NCI-H460 (cell line): Measurements from ENCODE around the gene ACKR4. TPM values are rescaled to one million over a fixed set of nuclear protein-coding genes. Genes with fewer than 3 reads are reported as not detected.
"Not testable (repeated sequence)": the region's sequence is repeated elsewhere in the genome, so short reads cannot be mapped to it uniquely, and the experiment has no call there.

ENCODE experiments used
- DNase-seq: peaks from one replicate; pipeline ENCODE4 v3.0.0-alpha.2; 2016; ENCODE audit warnings: low read depth; ENCODE audit errors: extremely low read depth
- polyA plus RNA-seq: library from polyadenylated mRNA; depleted of rRNA; stranded (reverse); fragments of >200 nt; gene quantifications from 2 replicates; pipeline ENCODE4 v1.2.3, GENCODE V29; 2014; cell fraction: nucleus; rRNA removed
- total RNA-seq: library from RNA; depleted of rRNA; stranded (reverse); fragments of >200 nt; shearing (Covaris generic); gene quantifications from 2 replicates; pipeline ENCODE4 v1.2.3, GENCODE V29; 2014; rRNA removed

ACKR4 gene
- 0.07 TPM in 1 of 2 replicates, not detected in the other for total RNA-seq
- polyA plus RNA-seq, result not detected in 2 replicates

DNA sequence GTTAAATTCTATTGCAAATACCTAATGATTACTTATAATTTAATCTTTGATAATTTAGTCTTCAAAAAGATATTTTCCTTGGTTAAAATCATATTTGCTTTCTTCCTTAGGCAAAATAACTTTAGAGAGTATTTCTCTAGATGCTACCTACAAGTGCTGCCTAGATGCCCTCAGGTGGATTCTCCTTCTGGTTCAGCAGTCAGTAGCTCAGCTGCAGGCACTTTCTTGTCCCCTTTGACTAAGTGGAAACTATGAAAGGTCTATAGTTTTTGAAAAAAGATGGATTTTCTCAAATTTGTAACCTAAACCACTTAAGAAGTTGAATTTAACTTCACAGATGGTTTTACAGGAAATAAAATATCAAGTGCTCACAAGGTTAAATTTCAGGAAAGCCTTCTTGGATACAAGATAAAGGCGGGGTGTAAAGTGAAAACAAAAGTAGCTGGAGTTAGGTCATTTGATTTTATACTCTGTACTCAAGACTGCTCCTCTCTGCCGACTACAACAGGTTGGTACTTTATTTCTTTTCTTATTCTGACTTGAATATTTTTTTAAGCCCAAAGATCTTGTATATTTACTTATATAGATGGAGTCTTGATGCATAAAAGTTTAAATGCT lies at the start of gene ACKR4:
Gene ACKR4, plus strand, starts transcription at position 455 of the 618 bp plus-strand sequence. CDS start 3,128 bp downstream, outside the sequence.
- no peak for DNase-seq

DNA sequence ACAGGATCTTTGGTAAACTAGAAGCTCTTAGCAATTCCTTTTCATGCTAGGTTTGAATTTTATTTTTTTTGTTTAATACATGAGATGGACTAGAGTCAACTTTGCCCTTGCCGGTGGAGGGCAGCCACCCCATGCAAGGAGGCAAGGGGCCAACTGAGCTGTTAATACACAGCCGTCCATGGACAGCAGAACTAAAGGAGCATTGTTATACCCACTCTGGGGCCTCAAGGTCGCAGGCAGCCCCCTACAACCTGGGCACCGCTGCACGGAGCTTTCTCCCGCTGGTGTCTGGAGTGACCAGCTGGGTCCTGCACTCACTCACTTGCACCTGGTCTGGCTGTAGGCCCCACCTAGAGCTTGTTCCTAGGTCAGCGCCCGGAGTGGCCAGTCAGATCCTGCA lies 47.9 kb upstream of the ACKR4 start:
- no peak for DNase-seq

DNA sequence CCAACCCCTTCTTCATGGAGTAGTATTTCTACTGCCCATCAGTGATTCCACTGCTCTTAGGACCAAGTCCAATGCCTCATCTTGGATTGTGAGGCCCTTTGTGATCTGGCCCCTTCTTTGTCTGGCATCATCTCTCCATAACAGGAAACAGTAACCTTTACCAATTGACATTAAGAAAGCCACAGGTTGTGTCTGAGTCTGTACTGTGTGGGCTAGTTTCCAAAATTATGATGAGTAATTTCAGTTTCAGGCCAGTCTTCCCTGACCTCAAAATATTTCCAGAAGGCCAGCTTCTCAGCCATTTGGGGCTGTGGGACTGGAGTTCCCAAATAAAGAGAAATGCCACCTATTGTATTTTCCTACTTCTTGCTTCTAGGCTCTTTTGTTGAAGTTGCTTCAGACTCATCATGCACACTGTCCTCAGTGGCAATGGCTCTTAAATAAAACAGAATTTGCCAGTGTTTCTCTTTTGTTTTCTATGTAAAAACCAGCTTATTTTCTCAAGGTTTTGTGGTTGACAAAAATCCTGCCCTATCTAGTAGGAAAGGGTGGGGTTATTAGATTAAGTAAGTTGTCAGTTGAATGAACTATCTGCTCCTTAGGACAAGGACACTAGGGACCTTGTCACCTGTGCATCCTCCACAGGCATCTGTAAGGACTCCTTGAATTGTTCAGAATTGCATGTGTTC lies 47.0 kb upstream of the ACKR4 start:
- no peak for DNase-seq

DNA sequence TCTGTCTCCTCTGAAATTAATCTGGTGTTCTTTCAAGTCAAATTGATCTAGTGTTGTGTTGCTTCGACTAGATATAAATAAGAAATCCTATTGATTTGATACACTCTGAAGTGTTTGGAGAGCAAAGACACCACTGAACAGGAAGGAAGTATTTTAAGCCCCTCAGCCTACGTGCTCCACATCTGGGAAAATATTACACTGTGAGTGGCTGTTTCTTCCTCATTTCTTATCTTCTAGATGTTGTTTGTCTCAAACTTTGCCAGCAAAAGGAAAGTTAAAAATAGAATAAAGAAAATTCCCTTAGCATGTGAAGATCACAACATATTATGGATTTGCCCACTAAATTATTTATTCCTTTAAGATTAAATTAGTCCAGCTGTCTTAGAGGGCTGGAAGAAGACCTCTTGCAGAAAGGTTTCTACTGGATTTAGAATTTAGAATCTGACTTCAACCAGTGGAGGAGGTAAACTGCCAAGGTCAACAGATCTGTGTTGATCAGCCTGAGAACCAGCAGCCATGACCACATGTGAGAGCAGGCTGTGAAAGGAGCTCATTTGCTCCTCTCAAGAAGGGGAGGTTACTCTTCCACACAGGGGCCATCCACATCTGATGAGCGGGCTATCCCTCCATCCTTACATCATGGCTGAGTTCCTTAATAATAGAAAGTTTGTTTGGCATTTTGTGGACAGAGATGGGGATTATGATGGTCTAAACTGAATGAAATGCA lies 46.3 kb upstream of the ACKR4 start:
- DNase-seq, result no peak

DNA sequence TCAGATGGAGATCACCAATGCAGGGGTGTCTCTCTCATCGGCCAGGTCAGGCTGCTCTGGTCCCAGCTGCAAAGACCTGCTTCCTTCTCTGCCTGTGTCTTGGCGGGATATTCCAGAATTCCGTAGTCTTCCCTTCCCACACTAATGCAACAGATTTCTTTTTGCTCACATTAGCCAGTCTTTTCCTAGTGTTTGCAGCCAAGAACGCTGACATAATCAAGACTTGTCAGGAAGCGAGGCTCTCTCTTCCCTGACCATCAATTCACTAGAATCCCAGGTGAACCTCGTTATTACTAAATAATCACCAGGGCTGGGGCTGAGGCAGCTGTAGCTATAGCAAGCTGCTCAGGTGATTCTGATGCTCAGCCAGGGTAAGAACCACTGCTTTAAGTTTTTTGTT lies 43.2 kb upstream of the ACKR4 start:
- no peak for DNase-seq

DNA sequence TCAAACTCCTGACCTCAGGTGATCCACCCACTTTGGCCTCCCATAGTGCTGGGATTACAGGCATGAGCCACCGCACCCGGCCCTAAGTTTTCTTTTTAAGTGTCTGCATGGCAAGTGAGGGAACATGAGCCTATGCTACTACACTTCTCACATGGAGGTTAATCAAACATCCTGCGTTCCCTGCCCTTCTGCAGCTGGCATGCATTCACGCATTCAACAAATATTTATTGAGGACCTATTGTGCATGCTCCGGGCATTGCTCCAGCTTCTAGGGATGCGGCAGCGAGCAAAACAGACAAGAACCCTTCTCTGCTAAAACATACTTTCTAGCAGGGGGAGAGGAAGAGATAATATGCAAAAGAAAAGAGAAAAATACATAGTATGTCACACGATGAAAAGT lies 42.6 kb upstream of the ACKR4 start:
- DNase-seq, result no peak

DNA sequence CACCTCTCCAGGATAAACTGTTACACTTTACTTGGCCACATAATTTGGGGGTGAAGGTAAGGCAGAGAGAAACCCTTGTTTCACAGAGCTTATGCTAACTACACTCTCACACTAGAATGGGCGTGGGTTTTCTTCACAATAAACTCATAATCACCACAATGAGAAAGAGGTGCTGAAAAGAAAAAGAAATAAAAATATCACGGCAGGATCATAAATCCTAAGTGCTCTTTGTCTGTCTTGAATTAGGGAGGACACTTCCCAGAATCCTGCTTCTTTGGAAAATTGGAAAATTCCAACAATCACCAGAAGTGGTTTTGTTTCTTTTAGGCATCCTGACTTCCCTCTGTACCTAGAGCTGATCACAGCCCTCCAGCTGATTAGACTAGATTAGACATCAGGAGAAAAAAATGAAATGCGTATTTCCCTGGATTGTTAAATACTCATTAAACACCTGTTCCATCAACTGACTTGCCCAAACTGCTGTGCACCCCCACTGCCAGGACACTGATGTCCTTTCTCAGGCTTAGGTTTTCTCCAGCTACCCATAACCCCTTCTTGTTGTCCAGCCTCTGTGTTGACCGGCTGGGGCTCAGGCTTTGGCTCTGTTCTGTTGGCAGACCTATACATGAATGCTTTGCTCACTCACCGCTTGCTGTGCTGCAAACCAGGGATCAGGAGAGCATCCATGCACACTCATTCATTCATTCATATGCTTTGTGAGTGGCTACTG lies 41.6 kb upstream of the ACKR4 start:
- DNase-seq, result no peak

DNA sequence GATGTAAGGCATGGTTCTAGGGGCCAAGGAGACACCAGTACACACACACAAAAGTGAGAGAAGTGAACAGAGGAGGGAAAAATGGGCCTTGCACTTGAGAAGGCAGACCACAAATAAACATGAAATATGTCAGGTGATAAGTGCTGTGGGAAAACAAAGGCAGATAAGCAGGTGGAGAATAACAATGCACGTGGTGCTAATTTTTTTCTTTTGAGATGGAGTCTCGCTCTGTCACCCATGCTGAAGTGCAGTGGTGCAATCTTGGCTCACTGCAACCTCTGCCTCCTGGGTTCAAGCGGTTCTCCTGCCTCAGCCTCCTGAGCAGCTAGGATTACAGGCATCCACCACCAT lies 41.1 kb upstream of the ACKR4 start:
- not testable (repeated sequence) for DNase-seq

DNA sequence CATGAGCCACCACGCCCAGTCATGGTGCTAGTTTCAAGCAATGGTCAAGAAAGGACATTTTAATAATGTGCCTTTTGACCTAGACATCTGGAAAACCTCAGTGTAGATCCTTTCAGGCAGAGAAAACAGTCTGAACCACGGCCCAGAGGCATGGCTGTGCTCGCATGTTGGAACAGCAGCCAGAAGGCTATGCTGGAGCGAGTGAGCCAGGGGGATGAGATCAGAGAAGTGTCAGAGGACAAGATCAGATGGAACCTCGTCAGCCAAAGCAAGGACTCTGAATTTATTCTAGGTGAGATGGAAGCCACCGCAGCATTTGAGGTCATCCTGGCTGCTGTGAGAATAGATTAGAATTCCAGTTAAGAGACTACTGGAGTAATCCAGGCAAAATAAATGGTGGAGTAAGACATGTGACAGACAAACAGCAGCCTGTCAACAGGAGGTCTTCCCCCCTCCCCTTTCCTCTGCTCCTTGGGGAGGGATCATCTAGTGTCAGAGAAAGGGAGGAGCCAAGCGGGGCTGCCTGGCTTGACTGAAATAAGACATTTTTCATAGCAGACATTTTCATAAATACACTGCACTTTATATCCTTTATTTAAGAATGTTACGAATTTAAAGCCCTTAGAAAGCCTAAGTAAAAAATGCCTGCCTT lies 40.4 kb upstream of the ACKR4 start:
- no peak for DNase-seq

DNA sequence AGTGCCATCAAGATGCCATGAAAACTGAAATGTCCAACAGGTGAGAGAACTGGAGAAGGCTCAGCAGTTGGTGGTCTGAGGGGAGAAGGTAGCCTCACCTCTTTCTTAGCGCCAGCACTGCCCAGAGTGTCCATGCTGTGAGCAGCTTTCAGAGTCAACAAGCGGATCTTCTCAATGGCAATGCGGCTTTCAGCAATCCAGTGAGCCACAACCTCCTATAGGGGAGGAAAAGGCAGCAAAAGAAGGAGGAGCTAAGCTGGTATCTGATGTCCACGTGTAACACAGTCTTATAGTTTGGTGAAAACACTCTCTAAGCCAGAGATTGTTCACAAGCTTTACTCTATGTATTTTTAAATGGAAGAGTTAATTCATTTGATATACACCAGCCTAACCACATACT lies 36.1 kb upstream of the ACKR4 start:
- DNase-seq, result no peak

DNA sequence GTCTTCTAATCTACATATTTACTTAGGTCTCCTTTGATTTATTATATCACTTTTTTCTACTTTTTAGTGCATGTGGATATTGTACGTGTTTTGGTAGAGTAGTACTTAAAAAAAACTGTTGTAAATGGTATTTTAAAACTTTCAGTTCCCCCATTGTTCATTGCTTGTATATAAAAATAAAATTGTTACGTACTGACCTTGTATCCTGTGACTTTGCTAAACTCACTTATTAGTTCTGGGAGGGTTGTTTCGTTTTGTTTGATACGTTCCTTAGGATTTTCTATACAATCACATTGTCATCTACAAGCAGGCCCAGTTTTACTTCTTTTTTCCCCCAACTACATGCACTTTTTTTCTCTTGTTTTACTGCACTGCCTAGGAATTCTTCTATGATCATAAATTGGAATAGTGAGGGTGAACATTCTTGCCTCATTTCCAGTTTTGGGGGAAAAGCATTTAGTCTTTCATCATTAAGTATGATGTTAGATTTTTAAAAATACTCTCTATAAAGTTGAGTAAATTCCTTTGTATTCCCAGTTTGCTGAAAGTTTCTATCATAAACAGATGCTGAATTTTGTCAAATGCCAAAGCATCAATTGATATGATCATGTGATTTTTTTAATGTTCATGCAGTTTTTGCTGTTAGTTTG lies 33.5 kb upstream of the ACKR4 start:
- no peak for DNase-seq

DNA sequence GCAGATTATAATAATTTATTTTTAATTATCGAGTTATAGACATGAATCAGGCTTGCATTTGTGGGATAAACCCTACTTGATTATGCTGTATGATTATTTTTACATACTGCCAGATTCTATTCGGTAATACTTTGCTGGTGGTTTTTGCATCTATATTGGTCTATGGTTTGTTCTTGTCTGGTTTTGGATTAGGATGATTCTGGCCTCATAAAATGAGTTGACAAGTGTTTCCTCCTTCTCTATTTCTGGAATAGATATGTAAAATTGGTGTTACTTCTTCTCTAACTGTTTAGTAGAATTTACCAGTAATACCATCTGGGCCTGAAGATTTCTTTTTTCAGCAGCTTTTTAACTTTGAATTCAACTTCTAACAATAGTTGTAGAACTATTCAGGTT lies 33.0 kb upstream of the ACKR4 start:
- DNase-seq, result no peak

DNA sequence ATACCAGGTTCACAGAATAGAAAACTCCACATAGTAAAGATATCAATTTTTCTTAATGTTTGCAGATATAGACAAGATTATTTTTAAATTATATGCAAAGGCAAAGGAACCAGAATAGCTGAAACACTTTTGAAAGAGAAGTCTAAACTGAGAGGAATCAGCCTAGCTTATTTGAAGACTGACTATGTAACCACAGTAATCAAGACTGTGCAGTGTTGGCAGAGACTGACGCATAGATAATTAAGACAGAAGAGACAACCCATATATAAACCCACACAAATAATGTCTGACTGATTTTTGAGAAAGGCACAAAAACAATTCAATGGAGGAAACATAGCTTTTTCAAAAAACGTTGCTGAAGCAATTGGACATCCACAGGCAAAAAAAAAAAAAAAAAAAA lies 28.6 kb upstream of the ACKR4 start:
- DNase-seq, result no peak

DNA sequence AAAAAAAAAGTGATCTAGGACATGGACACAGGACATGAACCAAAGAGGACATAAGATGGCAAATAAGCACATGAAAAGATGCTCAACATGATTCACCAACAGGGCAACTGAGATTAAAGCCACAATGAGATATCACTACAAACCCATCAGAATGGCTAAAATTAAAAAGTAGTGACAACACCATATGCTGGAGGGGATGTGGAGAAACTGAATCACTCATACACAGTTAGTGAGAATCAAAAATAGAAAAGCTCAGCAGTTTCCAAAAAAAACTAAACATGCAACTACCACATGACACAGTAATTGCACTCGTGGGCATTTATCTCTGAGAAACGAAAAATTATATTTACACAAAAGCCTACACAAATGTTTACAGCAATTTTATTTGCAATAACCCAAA lies 27.9 kb upstream of the ACKR4 start:
- no peak for DNase-seq

DNA sequence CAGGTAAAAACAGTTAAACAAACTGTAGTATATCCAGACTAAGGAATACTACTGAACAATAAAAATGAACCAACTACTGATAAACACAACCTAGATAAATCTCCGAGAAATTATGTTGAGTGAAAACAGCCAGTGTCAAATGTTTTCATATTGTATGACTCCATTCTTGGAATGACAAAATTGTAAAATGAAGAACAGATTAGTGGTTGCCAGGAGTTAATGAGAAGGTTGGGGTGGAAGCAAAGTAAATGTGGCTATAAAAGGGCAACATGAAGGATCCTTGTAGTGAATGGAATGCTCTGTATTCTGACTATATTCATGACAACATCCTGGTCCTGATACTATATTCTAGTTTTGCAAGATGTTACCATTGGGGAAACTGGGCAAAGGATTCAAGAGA lies 27.5 kb upstream of the ACKR4 start:
- no peak for DNase-seq

DNA sequence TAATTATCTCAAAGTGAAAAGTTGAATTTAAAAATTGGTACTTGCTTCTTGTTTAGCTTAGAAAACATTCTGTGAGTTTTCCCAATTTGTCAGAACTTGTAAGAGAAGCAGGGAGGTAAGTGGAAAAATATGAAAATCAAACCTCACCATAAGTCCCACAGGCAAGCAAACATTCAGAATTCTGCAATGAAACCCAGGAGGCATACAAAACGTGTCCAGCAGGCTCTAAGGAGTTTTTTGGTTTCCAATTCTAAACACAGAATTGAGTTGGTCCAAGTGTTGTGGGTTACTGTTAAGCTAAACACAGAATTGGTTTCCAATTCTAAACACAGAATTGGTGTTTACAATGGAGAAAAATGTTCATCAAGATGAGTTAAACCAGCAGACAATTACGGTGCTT lies 27.1 kb upstream of the ACKR4 start:
- DNase-seq, result no peak

DNA sequence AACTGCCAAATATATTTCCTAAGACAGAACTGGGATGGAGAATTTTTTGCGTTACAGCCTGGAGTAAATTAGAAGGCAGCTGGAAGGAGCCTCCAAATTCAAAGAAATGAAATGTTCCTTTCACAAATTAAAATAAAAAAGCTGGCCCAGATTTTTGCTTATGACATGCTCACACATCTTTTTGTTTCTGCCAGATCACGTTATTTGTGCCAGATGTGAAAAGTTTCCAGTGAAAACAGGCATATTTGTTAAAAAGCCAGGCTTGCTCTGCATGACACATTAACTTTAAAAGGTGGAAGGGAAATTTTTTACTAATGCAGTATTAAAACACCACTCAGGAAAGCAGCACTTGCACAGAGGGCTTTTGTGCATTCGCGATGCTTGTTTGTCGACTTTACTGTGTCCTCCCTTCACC lies 23.3 kb upstream of the ACKR4 start:
- DNase-seq, result no peak

DNA sequence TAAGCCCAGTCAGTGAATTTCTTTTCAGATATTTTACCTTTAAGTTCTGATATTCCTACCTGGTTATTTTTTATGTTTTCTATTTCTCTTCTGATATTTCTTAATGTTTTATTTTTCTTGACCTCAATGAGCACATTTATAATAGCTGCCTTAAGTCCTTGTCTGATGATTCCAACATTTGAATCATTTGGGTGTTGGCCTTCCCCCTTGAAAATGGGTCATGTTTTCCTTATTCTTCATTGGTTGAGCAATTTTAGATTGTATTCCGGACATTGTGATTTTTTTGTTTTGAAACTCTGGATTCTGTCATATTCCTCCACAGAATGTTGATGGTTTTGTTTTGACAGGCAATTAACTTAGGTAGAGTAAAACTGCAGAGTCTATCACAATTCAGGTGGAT lies 9.7 kb upstream of the ACKR4 start:
- no peak for DNase-seq

DNA sequence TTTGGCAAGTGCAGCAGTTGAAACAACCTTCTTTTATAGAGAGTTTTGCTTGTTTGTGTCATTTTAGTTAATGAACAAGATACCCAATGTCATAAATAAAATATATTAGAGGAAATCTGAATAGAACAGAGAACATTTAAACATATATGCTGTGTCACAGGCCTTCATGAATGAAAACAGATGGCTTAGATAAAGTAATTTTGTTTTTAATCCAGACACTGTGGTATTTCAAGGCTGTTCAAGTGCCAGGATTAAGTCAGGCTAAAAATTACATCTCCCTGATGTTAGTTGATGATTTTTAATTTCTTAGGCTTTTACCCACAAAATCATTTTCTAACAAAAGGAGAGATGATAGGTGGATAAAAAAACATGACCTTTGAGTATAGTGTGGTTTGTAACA lies 4.9 kb upstream of the ACKR4 start:
- no peak for DNase-seq

DNA sequence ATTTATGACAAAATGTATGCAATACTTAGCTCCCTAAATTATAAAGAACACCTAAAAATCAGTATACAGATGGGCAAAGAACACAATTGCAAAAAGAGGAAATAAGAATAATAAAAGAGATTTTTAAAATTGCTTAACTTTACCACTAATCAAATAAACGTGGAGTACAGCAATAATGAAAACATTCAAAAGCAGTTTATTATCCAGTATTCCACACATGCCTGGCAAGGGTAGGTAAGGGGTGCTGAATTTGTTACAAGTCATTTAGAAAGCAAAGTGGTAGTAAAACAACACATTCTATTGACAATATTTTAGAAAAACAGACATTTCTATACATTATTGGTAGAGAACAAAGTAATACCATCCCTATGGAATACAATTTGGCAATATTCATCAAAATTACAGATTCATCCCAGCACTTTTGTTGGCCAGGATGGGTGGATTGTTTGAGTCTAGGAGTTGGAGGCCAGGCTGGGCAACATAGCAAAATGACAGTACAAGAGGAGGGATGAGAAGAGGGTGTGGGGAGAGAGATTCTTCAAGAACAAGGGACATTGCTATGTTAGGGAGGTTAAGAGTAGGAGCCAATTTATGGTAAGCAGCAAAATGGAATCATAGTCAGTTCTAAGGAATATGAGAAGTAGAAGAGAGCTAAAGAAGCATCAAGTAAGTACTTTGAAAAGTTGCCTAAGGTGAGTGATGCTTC lies 3.7 kb upstream of the ACKR4 start:
- no peak for DNase-seq
